GM12892 (cell line): ENCODE results near the gene CCDC40.

ENCODE experiments used
- POLR2A ChIP-seq: IDR thresholded peaks from 2 replicates; pipeline ENCODE4 v1.6.1; 2011; ENCODE audit warnings: low read depth, low read length, control low read depth
- POLR2AphosphoS5 ChIP-seq: IDR thresholded peaks from 2 replicates; pipeline ENCODE4 v1.6.1; 2011; ENCODE audit warnings: low read depth, low read length, control low read depth
- TAF1 ChIP-seq: IDR thresholded peaks from 2 replicates; pipeline ENCODE4 v1.6.1; 2011; ENCODE audit warnings: low read depth, mild to moderate bottlenecking, control low read depth, low read length, borderline replicate concordance

- TF ChIP-seq POLR2A (no peak), POLR2AphosphoS5 (no peak), TAF1 (no peak)
These were observed 108.9 kb downstream of the CCDC40 start for GRCh38 chr17:80145076-80146075.
